Spleen (tissue), 7 donors: ENCODE results near the gene ACACA.

Experiments used
- POLR2AphosphoS5 ChIP-seq, 3 donors: sonication (generic); formaldehyde crosslinking; IDR thresholded peaks; one replicate each; pipeline ENCODE4 v1.5.1; 2017; ENCODE audit warnings: antibody characterized with exemption in 3 of 3
- TF ChIP-seq, protein P1 (sequence below), 11 experiments: fragments of 200-600 bp in 7 of 11; fragments of 450-650 bp in 4 of 11; sonication (generic) in 4 of 11; IDR thresholded peaks in 8 of 11; conservative IDR thresholded peaks in 3 of 11; 1 replicate in 7 of 11; 2 replicates in 4 of 11; pipeline versions ENCODE4 v1.4.0 to v1.8.0; 2016 to 2021; ENCODE audit warnings: antibody characterized with exemption in 11 of 11, inconsistent platforms in 4 of 11, mild to moderate bottlenecking in 1 of 11
- donor health status: DM: no; HTN: no; CAD: no; lungs with moderate emphysema.
- donor health status: DM: no; HTN: no; CAD: no.
- donor health status: DM: no; HTN: no; CAD: no.

DNA sequence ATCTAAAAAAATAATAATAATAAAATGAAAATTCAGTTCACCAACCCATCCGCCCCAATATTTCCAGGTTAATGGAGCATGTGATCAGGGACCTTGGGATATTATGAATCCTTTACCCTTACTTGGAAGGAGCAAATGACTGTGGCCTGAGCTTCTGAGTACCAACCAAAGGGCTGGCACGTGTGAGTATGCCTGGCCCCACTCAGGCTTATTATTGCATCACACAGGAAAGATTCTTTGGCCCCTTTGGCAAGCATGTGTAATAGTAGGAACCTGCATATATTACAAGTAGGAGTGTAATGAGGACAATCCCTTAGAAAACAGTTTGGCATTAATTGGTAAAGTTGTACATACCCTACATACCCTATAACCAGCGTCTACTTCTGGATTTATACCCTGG, 38.1 kb downstream of the ACACA start:
- TF ChIP-seq, protein P1, sequence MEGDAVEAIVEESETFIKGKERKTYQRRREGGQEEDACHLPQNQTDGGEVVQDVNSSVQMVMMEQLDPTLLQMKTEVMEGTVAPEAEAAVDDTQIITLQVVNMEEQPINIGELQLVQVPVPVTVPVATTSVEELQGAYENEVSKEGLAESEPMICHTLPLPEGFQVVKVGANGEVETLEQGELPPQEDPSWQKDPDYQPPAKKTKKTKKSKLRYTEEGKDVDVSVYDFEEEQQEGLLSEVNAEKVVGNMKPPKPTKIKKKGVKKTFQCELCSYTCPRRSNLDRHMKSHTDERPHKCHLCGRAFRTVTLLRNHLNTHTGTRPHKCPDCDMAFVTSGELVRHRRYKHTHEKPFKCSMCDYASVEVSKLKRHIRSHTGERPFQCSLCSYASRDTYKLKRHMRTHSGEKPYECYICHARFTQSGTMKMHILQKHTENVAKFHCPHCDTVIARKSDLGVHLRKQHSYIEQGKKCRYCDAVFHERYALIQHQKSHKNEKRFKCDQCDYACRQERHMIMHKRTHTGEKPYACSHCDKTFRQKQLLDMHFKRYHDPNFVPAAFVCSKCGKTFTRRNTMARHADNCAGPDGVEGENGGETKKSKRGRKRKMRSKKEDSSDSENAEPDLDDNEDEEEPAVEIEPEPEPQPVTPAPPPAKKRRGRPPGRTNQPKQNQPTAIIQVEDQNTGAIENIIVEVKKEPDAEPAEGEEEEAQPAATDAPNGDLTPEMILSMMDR (IDR thresholded peaks at IDR 0.05 in 8 of 11, conservative IDR thresholded peaks at IDR 0.05 in 3 of 11): no peak
- no peak for TF ChIP-seq POLR2AphosphoS5 (IDR thresholded peaks at IDR 0.05)
